ENCODE data around the gene THUMPD3.

THUMPD3 gene

DNA sequence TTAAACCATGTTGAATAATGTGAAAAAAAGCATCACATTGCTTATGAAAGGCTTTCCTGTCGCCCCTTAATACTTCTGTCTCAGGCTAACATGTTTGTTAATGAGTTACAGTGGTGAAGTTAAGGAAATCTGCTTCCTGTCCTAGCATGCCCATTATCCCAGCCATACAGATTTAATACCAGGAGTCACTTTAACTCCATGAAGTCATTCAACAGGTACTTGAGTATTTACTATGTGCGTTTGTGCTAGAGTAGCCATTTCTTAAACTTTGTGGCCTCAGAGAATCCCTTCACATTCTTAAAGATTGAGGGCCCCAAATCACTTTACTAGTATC is 24.4 kb downstream of the THUMPD3 start:
- Histone ChIP-seq H3K4me1 (ENCODE audit: insufficient read depth, low read length, poor library complexity, severe bottlenecking) (peaks cover 7% of the 10 kb centered on the region), H3K4me3 (ENCODE audit: low read length, poor library complexity, severe bottlenecking) (no peak overlapping the region), H3K9me3 (ENCODE audit: insufficient read depth, low read depth, low read length) (no peaks in the 10 kb centered on the region), H3F3A (ENCODE audit: low read depth) (peaks cover 9% of the 10 kb centered on the region; the same call in 1 of the 2 replicates), H3K79me2 (ENCODE audit: insufficient read depth, low read length) (peaks cover 48% of the 10 kb centered on the region), H3K9me2 (replicated peaks; ENCODE audit: low read depth, low read length) (no peaks in the 10 kb centered on the region), H3K36me3 (ENCODE audit: insufficient read depth, low read length) (peaks cover 87% of the 10 kb centered on the region), H3K4me2 (ENCODE audit: low read depth, low read length, poor library complexity, severe bottlenecking) (no peak overlapping the region), H3K9ac (ENCODE audit: low read depth, low read length, poor library complexity, severe bottlenecking) (no peak overlapping the region), H3K27me3 (ENCODE audit: insufficient read depth, low read length, poor library complexity, severe bottlenecking) (no peaks in the 10 kb centered on the region), H2AFZ (ENCODE audit: low read length) (no peak overlapping the region), H4K20me1 (ENCODE audit: insufficient read depth, low read length, poor library complexity, severe bottlenecking) (peaks cover 40% of the 10 kb centered on the region)
- TF ChIP-seq EZH2phosphoT487 (IDR thresholded peaks at IDR 0.05; ENCODE audit: borderline replicate concordance): no peak
- TF ChIP-seq, protein P1, sequence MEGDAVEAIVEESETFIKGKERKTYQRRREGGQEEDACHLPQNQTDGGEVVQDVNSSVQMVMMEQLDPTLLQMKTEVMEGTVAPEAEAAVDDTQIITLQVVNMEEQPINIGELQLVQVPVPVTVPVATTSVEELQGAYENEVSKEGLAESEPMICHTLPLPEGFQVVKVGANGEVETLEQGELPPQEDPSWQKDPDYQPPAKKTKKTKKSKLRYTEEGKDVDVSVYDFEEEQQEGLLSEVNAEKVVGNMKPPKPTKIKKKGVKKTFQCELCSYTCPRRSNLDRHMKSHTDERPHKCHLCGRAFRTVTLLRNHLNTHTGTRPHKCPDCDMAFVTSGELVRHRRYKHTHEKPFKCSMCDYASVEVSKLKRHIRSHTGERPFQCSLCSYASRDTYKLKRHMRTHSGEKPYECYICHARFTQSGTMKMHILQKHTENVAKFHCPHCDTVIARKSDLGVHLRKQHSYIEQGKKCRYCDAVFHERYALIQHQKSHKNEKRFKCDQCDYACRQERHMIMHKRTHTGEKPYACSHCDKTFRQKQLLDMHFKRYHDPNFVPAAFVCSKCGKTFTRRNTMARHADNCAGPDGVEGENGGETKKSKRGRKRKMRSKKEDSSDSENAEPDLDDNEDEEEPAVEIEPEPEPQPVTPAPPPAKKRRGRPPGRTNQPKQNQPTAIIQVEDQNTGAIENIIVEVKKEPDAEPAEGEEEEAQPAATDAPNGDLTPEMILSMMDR (conservative IDR thresholded peaks at IDR 0.05; ENCODE audit: low read length): no peak

DNA sequence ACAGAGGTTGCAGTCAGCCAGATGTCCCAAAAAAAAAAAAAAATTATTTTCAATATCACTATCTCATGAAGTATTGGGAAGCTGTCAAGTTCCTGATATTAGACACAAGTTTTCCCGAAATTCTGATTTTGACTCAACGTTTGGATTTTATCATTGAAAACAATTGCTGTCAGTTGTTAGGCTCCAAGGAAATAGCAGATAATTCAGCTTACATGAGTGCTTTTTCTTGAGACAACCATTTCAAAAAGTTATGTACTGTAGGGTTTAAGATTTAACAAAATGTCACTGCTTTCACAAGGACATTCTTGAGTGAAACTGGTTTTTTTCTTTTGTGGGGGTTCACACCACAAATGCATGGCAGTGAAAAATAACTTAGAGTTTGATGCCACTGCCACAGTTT is 25.3 kb downstream of the THUMPD3 start:
- H3K27me3 ChIP-seq (ENCODE audit: insufficient read depth, low read length, poor library complexity, severe bottlenecking): no peaks in the 10 kb centered on the region
- peaks cover 81% of the 10 kb centered on the region for H3K36me3 ChIP-seq (ENCODE audit: insufficient read depth, low read length)
- no peaks in the 10 kb centered on the region for H3K9me2 ChIP-seq (replicated peaks; ENCODE audit: low read depth, low read length)
- no peak overlapping the region for H3K9ac ChIP-seq (ENCODE audit: low read depth, low read length, poor library complexity, severe bottlenecking)
- peaks cover 57% of the 10 kb centered on the region for H3K79me2 ChIP-seq (ENCODE audit: insufficient read depth, low read length)
- peaks cover 12% of the 10 kb centered on the region; the same call in 1 of the 2 replicates for H3F3A ChIP-seq (ENCODE audit: low read depth)
- H3K4me3 ChIP-seq (ENCODE audit: low read length, poor library complexity, severe bottlenecking): no peak overlapping the region
- H3K9me3 ChIP-seq (ENCODE audit: insufficient read depth, low read depth, low read length): no peaks in the 10 kb centered on the region
- no peak overlapping the region for H2AFZ ChIP-seq (ENCODE audit: low read length)
- no peak overlapping the region for H3K4me2 ChIP-seq (ENCODE audit: low read depth, low read length, poor library complexity, severe bottlenecking)
- TF ChIP-seq, protein P1 (conservative IDR thresholded peaks at IDR 0.05; ENCODE audit: low read length): no peak
- TF ChIP-seq EZH2phosphoT487 (IDR thresholded peaks at IDR 0.05; ENCODE audit: borderline replicate concordance): no peak
- peaks cover 16% of the 10 kb centered on the region for H3K4me1 ChIP-seq (ENCODE audit: insufficient read depth, low read length, poor library complexity, severe bottlenecking)
- H4K20me1 ChIP-seq (ENCODE audit: insufficient read depth, low read length, poor library complexity, severe bottlenecking): peaks cover 49% of the 10 kb centered on the region

DNA sequence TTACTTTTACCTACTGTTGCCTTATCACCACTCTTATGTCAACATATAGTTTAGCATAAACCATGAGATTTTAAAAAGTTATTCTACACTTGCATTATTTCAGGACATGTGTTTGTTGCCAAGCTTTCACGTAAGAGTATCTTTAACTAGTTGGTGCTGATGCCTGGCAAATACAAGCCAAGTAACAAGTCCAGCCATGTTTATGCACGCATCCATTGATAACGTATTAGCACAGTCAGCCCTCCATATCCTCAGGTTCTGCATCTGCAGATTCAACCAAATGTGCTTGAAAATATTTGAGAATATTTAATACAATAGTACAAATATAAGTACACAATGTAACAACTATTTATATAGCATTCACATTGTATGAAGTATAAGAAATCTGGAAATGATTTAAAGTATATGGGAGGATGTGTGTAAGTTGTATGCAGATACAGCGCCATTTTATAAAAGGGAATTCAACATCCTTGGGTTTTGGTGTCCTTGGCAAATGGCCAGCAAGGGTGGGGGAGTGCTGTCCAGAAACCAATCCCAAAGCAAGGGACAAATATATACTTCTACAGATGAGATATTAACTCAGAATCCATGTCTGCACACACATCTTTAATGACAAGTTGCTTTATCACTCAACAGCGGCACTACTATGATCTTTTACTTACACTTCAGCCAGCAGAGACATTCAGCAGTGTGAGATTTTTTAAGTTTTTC is 25.9 kb downstream of the THUMPD3 start:
- Histone ChIP-seq H2AFZ (ENCODE audit: low read length) (no peak overlapping the region), H3K4me2 (ENCODE audit: low read depth, low read length, poor library complexity, severe bottlenecking) (no peak overlapping the region), H3K9me2 (replicated peaks; ENCODE audit: low read depth, low read length) (no peaks in the 10 kb centered on the region), H3K36me3 (ENCODE audit: insufficient read depth, low read length) (peaks cover 80% of the 10 kb centered on the region), H3K9ac (ENCODE audit: low read depth, low read length, poor library complexity, severe bottlenecking) (no peak overlapping the region), H3K9me3 (ENCODE audit: insufficient read depth, low read depth, low read length) (no peaks in the 10 kb centered on the region), H3K27me3 (ENCODE audit: insufficient read depth, low read length, poor library complexity, severe bottlenecking) (no peaks in the 10 kb centered on the region), H3K79me2 (ENCODE audit: insufficient read depth, low read length) (peaks cover 63% of the 10 kb centered on the region), H3F3A (ENCODE audit: low read depth) (peaks cover 12% of the 10 kb centered on the region; the same call in 1 of the 2 replicates), H3K4me1 (ENCODE audit: insufficient read depth, low read length, poor library complexity, severe bottlenecking) (peaks cover 20% of the 10 kb centered on the region), H4K20me1 (ENCODE audit: insufficient read depth, low read length, poor library complexity, severe bottlenecking) (peaks cover 54% of the 10 kb centered on the region), H3K4me3 (ENCODE audit: low read length, poor library complexity, severe bottlenecking) (no peak overlapping the region)
- TF ChIP-seq, protein P1 (conservative IDR thresholded peaks at IDR 0.05; ENCODE audit: low read length): no peak
- TF ChIP-seq EZH2phosphoT487 (IDR thresholded peaks at IDR 0.05; ENCODE audit: borderline replicate concordance): no peak
